Panc1 (cell line): ENCODE results near the gene ADGRB3. TPM values are rescaled to one million over a fixed set of nuclear protein-coding genes. Genes with fewer than 3 reads are reported as not detected.

Source experiments
- ATAC-seq: fragments of 200-7000 bp; cut with Tn5 transposase; 2 replicates; pipeline ENCODE4 v1.9.1; 2020; ENCODE audit warnings: mild to moderate bottlenecking, moderate library complexity
- BruUV-seq: library from RNA; stranded (reverse); fragments of 400-500 nt; replicated peaks from 2 replicates; lab custom pipeline; 2021; lab: Mats Ljungman, UMichigan
- CTCF ChIA-PET: fragments of 300-600 bp; sonication (Branson Sonifier 250); formaldehyde crosslinking; loops from one replicate; lab custom pipeline; 2022; ENCODE audit warnings: antibody characterized with exemption; lab: Charles Lee
- POLR2A ChIA-PET: fragments of 300-600 bp; sonication (Branson Sonifier 250); formaldehyde crosslinking; loops from one replicate; lab custom pipeline; 2022; ENCODE audit warnings: antibody characterized with exemption; lab: Charles Lee
- DNase-seq: peaks from one replicate; pipeline ENCODE4 v3.0.0-alpha.2; 2010; ENCODE audit warnings: low read depth, low spot score
- H3K27ac ChIP-seq: 2 replicates; pipeline ENCODE4 v1.5.1; 2011; ENCODE audit warnings: mild to moderate bottlenecking, low read length, inconsistent platforms
- H3K27me3 ChIP-seq: fragments of 200-500 bp; sonication (Bioruptor generic); 2 replicates; pipeline ENCODE4 v1.6.0; 2014; ENCODE audit warnings: low read length, inconsistent platforms; ENCODE audit not compliant: control insufficient read depth, insufficient read depth
- H3K36me3 ChIP-seq: fragments of 200-500 bp; sonication (Bioruptor generic); 2 replicates; pipeline ENCODE4 v1.5.1; 2014; ENCODE audit warnings: inconsistent platforms, mild to moderate bottlenecking, low read length, moderate library complexity; ENCODE audit not compliant: control insufficient read depth, insufficient read depth
- H3K4me1 ChIP-seq: 2 replicates; pipeline ENCODE4 v1.5.1; 2011; ENCODE audit warnings: inconsistent platforms, mild to moderate bottlenecking, low read length, moderate library complexity; ENCODE audit not compliant: control insufficient read depth, insufficient read depth
- H3K4me3 ChIP-seq, 2 experiments: 2 replicates each; pipeline ENCODE4 v1.5.1; 2011 to 2012; ENCODE audit warnings: low read depth in 2 of 2, low read length in 2 of 2, mild to moderate bottlenecking in 2 of 2, inconsistent platforms in 1 of 2, moderate library complexity in 1 of 2
- H3K9me3 ChIP-seq: fragments of 200-500 bp; sonication (Bioruptor generic); 2 replicates; pipeline ENCODE4 v1.5.1; 2014; ENCODE audit warnings: low read depth, mild to moderate bottlenecking, inconsistent platforms, low read length, moderate library complexity; ENCODE audit not compliant: control insufficient read depth, insufficient read depth
- POLR2AphosphoS5 ChIP-seq: IDR thresholded peaks from 2 replicates; pipeline ENCODE4 v1.6.1; 2012; ENCODE audit warnings: mild to moderate bottlenecking, low read depth, low read length, moderate library complexity
- SIN3A ChIP-seq: IDR thresholded peaks from 2 replicates; pipeline ENCODE4 v1.6.1; 2012; ENCODE audit warnings: low read depth, mild to moderate bottlenecking, low read length, moderate library complexity, borderline replicate concordance; ENCODE audit not compliant: insufficient read depth
- TCF7L2 ChIP-seq: IDR thresholded peaks from 2 replicates; pipeline ENCODE4 v1.6.1; 2011; ENCODE audit warnings: mild to moderate bottlenecking, low read depth, low read length, inconsistent platforms
- in situ Hi-C: cut with HindIII; loops from 2 replicates; pipeline ENCODE4 v1.10.0; 2016; ENCODE audit warnings: low sequenced_read_pairs, low pct_unique_long_range_greater_than_20kb
- intact Hi-C: fragments of 100-400 bp; cut with micrococcal nuclease; formaldehyde crosslinking; loops from one replicate; pipeline ENCODE4 v1.10.0; 2022; ENCODE audit not compliant: unreplicated experiment
- total RNA-seq: library from RNA; stranded (reverse); gene quantifications from one replicate; pipeline ENCODE4 v1.2.1, GENCODE V29; 2021; ENCODE audit not compliant: unreplicated experiment
- TF ChIP-seq, protein P1 (sequence below): fragments of 450-650 bp; IDR thresholded peaks from 2 replicates; pipeline ENCODE4 v1.5.1; 2017; ENCODE audit warnings: mild to moderate bottlenecking
- TF ChIP-seq, protein P2 (sequence below), 2 experiments: IDR thresholded peaks; 2 replicates each; pipeline ENCODE4 v1.6.1; 2011 to 2012; ENCODE audit warnings: low read depth in 2 of 2, control low read depth in 1 of 2, low read length in 1 of 2, mild to moderate bottlenecking in 1 of 2, moderate library complexity in 1 of 2; ENCODE audit not compliant: insufficient read depth in 1 of 2

ADGRB3 gene
- total RNA-seq, 1 experiment from 2014 or later: 0.10 TPM

DNA sequence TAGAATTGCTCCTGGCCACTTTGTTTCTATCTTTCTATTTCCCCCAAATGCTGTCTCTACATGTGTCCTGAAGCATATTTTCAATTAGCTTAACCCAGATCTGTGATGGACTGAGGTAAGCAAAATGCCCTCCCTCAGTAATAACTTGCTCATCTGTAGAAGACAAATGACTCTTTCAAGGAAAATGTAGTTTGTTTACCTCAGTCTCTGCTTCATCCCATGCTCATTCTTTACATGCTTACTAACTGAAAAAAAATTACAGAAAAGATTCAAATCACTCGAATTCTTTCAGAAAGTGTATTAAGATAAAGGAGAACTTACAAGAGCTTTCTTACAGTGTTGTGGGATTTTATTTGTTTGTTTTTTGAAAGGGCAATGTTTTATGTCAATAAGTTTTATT lies 630.6 kb downstream of the ADGRB3 start:
- no peak overlapping the region for H3K4me3 ChIP-seq
- no peak overlapping the region for H3K27ac ChIP-seq
- no peaks in the 10 kb centered on the region for H3K27me3 ChIP-seq
- intact Hi-C loops: no loop called here
- POLR2A ChIA-PET: no interaction called here
- no peaks in the 10 kb centered on the region for H3K4me1 ChIP-seq
- 0 out of 2 replicates have a peak, but pooled peaks cover 5% of the 10 kb centered on the region for H3K9me3 ChIP-seq
- no peak for DNase-seq
- CTCF ChIA-PET: no interaction called here
- no TSS peak for BruUV-seq
- no peaks in the 10 kb centered on the region for H3K36me3 ChIP-seq
- TF ChIP-seq, protein P1, sequence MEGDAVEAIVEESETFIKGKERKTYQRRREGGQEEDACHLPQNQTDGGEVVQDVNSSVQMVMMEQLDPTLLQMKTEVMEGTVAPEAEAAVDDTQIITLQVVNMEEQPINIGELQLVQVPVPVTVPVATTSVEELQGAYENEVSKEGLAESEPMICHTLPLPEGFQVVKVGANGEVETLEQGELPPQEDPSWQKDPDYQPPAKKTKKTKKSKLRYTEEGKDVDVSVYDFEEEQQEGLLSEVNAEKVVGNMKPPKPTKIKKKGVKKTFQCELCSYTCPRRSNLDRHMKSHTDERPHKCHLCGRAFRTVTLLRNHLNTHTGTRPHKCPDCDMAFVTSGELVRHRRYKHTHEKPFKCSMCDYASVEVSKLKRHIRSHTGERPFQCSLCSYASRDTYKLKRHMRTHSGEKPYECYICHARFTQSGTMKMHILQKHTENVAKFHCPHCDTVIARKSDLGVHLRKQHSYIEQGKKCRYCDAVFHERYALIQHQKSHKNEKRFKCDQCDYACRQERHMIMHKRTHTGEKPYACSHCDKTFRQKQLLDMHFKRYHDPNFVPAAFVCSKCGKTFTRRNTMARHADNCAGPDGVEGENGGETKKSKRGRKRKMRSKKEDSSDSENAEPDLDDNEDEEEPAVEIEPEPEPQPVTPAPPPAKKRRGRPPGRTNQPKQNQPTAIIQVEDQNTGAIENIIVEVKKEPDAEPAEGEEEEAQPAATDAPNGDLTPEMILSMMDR: no peak
- TF ChIP-seq, protein P2, sequence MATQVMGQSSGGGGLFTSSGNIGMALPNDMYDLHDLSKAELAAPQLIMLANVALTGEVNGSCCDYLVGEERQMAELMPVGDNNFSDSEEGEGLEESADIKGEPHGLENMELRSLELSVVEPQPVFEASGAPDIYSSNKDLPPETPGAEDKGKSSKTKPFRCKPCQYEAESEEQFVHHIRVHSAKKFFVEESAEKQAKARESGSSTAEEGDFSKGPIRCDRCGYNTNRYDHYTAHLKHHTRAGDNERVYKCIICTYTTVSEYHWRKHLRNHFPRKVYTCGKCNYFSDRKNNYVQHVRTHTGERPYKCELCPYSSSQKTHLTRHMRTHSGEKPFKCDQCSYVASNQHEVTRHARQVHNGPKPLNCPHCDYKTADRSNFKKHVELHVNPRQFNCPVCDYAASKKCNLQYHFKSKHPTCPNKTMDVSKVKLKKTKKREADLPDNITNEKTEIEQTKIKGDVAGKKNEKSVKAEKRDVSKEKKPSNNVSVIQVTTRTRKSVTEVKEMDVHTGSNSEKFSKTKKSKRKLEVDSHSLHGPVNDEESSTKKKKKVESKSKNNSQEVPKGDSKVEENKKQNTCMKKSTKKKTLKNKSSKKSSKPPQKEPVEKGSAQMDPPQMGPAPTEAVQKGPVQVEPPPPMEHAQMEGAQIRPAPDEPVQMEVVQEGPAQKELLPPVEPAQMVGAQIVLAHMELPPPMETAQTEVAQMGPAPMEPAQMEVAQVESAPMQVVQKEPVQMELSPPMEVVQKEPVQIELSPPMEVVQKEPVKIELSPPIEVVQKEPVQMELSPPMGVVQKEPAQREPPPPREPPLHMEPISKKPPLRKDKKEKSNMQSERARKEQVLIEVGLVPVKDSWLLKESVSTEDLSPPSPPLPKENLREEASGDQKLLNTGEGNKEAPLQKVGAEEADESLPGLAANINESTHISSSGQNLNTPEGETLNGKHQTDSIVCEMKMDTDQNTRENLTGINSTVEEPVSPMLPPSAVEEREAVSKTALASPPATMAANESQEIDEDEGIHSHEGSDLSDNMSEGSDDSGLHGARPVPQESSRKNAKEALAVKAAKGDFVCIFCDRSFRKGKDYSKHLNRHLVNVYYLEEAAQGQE (IDR thresholded peaks at IDR 0.05; ENCODE audit: insufficient read depth in 1 of 2, low read depth in 2 of 2, low read length in 1 of 2): no peak
- TF ChIP-seq TCF7L2 (no peak), POLR2AphosphoS5 (no peak), SIN3A (no peak)
- no peak for ATAC-seq
- in situ Hi-C loops: no loop called here

DNA sequence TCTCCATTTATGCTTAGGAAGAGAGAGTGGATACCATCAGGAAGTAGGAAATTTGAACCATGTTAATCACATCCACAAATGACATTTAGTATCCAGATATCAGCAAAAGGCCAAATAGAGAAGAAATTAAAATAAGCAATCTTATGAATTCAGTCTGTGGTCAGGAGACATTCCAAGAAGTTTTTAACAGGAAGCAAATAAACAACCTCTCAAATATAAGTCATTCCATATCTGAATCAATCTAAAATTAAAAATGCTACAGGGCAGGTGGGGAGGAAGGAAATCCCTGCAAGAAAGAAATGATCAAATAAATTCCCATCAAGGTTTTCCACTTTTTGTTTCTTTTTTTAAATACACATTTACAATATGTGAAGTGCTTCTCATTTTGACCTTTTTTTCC lies 641.1 kb downstream of the ADGRB3 start:
- no peak for DNase-seq
- Histone ChIP-seq H3K36me3 (no peaks in the 10 kb centered on the region), H3K4me1 (no peaks in the 10 kb centered on the region), H3K9me3 (no peaks in the 10 kb centered on the region), H3K27ac (no peak overlapping the region), H3K27me3 (no peaks in the 10 kb centered on the region), H3K4me3 (no peak overlapping the region)
- no peak for TF ChIP-seq POLR2AphosphoS5
- TF ChIP-seq, protein P1: no peak
- no peak for TF ChIP-seq SIN3A
- TF ChIP-seq, protein P2 (IDR thresholded peaks at IDR 0.05; ENCODE audit: insufficient read depth in 1 of 2, low read depth in 2 of 2, low read length in 1 of 2): no peak
- TF ChIP-seq TCF7L2: no peak
- ATAC-seq: no peak
- BruUV-seq: no TSS peak
- POLR2A ChIA-PET: no interaction called here
- intact Hi-C loops: no loop called here
- CTCF ChIA-PET: no interaction called here
- in situ Hi-C loops: no loop called here
